Caco-2 (cell line): ENCODE data around the gene IFT20. TPM values are rescaled to one million over a fixed set of nuclear protein-coding genes. Genes with fewer than 3 reads are reported as not detected.

Experiments
- Bru-seq: library from RNA; stranded (reverse); fragments of 400-500 nt; gene quantifications from one replicate; lab custom pipeline; 2021; lab: Mats Ljungman, UMichigan
- BruChase-seq, 2 experiments: library from RNA; stranded (reverse); fragments of 400-500 nt; gene quantifications; one replicate each; lab custom pipeline; 2021; lab: Mats Ljungman, UMichigan
- BruUV-seq: library from RNA; stranded (reverse); fragments of 400-500 nt; replicated peaks from 2 replicates; lab custom pipeline; 2021; lab: Mats Ljungman, UMichigan
- CTCF ChIA-PET: fragments of 300-600 bp; sonication (Branson Sonifier 250); formaldehyde crosslinking; loops from one replicate; lab custom pipeline; 2022; ENCODE audit warnings: antibody characterized with exemption; lab: Charles Lee
- POLR2A ChIA-PET: fragments of 300-600 bp; sonication (Branson Sonifier 250); formaldehyde crosslinking; loops from one replicate; lab custom pipeline; 2022; ENCODE audit warnings: antibody characterized with exemption; lab: Charles Lee
- DNase-seq, 2 experiments: peaks; one replicate each; pipeline versions ENCODE4 v3.0.0 to v3.0.0-alpha.2; 2020 to 2022
- H3K27me3 ChIP-seq: replicated peaks from 2 replicates; pipeline ENCODE4 v1.6.0; 2011; ENCODE audit warnings: low read length; ENCODE audit not compliant: control insufficient read depth, insufficient read depth
- H3K36me3 ChIP-seq: 2 replicates; pipeline ENCODE4 v1.5.1; 2011; ENCODE audit warnings: low read length; ENCODE audit not compliant: control insufficient read depth, insufficient read depth
- H3K4me1 ChIP-seq: fragments of 250-450 bp; sonication (Bioruptor Pico); 2 replicates; pipeline ENCODE4 v1.5.1; 2020; ENCODE audit warnings: mild to moderate bottlenecking
- H3K4me3 ChIP-seq: 2 replicates; pipeline ENCODE4 v1.5.1; 2011; ENCODE audit warnings: low read depth, mild to moderate bottlenecking, control low read depth, low read length
- H3K9me3 ChIP-seq: fragments of 250-450 bp; sonication (Bioruptor Pico); 2 replicates; pipeline ENCODE4 v1.5.1; 2020; ENCODE audit warnings: mild to moderate bottlenecking, moderate library complexity
- H3K27ac Mint-ChIP-seq: one replicate; pipeline ENCODE4 v1.8.0; 2022; ENCODE audit warnings: mixed read lengths; ENCODE audit not compliant: unreplicated experiment
- H3K27me3 Mint-ChIP-seq: one replicate; pipeline ENCODE4 v1.8.0; 2022; ENCODE audit warnings: mixed read lengths; ENCODE audit not compliant: insufficient read depth, unreplicated experiment
- H3K36me3 Mint-ChIP-seq: one replicate; pipeline ENCODE4 v1.8.0; 2022; ENCODE audit warnings: mild to moderate bottlenecking, mixed read lengths; ENCODE audit not compliant: insufficient read depth, unreplicated experiment
- H3K4me1 Mint-ChIP-seq: one replicate; pipeline ENCODE4 v1.8.0; 2022; ENCODE audit warnings: low read depth, mixed read lengths; ENCODE audit not compliant: unreplicated experiment
- H3K4me3 Mint-ChIP-seq: one replicate; pipeline ENCODE4 v1.8.0; 2022; ENCODE audit warnings: mild to moderate bottlenecking, moderate library complexity, mixed read lengths; ENCODE audit not compliant: unreplicated experiment
- H3K9me3 Mint-ChIP-seq: one replicate; pipeline ENCODE4 v1.8.0; 2022; ENCODE audit warnings: mixed read lengths; ENCODE audit not compliant: unreplicated experiment
- CTCF ChIP-seq, 2 experiments: fragments of 200-600 bp in 1 of 2; IDR thresholded peaks; 1 replicate in 1 of 2; 2 replicates in 1 of 2; pipeline versions ENCODE4 v1.5.1 to v1.8.0; 2011 to 2022; ENCODE audit warnings: antibody characterized with exemption in 1 of 2, control low read depth in 1 of 2, inconsistent platforms in 1 of 2, low read depth in 1 of 2, low read length in 1 of 2, mild to moderate bottlenecking in 1 of 2, moderate library complexity in 1 of 2; ENCODE audit not compliant: insufficient read depth in 1 of 2, severe bottlenecking in 1 of 2, unreplicated experiment in 1 of 2
- intact Hi-C: fragments of 100-400 bp; cut with micrococcal nuclease; formaldehyde crosslinking; loops from one replicate; pipeline ENCODE4 v1.10.0; 2022; ENCODE audit not compliant: unreplicated experiment
- long read RNA-seq: library from polyadenylated mRNA; stranded (forward); transcript quantifications from one replicate; pipeline ENCODE4 v2.0.0, GENCODE V29; 2022
- total RNA-seq: library from RNA; stranded (reverse); gene quantifications from 2 replicates; pipeline ENCODE4 v1.2.3, GENCODE V29; 2022

IFT20 gene
- total RNA-seq (86.3 and 89.9 TPM in 2 replicates), Bru-seq, nascent RNA (percentile 84 among the genes with signal in this experiment), BruChase-seq, experiment 1, labeled RNA remaining after a 2-hour chase (percentile 82 among the genes with signal in this experiment), BruChase-seq, experiment 2, labeled RNA remaining after a 6-hour chase (percentile 88 among the genes with signal in this experiment)
- long read RNA-seq, transcript IFT20-214 (6 exons, 1,071 nt): minor isoform, 35 of 117 reads
- long read RNA-seq, transcript IFT20-215 (6 exons, 852 nt): minor isoform, 7 of 117 reads
- long read RNA-seq, transcript IFT20-212 (3 exons, 1,104 nt): minor isoform, 8 of 117 reads
- long read RNA-seq, transcript IFT20-203 (5 exons, 825 nt): major isoform, 45 of 117 reads
- long read RNA-seq, partial matches to known transcripts: 9 of 117 reads
- long read RNA-seq, other reads (novel, unspliced or antisense): 6 of 117 reads

DNA sequence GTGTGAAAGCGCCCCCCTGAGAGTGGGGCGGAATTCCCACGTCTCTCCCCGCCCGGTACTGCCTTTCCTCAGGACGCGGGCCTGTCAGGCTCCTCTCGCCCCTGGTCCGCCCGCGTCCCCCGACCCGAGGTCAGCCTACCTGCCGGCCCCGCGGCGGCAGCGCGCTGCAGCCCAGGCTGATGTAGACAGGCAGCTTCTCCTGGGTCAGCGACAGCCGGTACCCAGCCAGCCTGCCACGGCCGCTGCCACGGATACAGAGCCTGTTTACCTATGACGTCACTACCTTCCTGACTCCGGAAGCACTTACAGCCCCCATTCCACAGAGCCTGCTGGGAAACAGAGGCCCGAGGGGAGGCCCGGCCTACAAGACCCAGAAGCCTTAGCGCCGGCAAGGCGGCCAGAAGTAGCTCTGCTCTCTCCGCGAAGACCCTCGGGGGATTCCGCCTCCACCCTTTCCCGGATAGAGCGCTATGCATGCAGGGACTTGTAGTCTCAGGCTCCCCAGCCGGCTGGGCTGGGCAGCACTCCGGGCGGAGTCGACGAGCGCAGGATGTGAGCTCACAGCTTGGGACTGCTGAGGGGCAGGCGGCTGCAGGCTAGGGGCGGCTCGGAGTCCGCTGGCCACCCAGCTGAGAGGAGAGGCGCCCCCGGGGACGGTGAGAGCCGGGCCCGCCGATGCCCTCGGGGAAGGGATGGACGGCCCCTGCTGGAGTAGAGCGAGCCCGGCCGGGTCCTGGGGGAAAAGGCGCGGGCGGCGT is at the start of gene IFT20, which contains the start of gene TNFAIP1:
Gene IFT20 (minus strand): TSS at position 272 of the 758 bp plus-strand sequence. CDS start 3,487 bp downstream, outside the sequence.
Gene TNFAIP1 (plus strand): TSS at position 561 of the 758 bp plus-strand sequence. CDS start 3,761 bp downstream, outside the sequence.
- H3K27me3 Mint-ChIP-seq: no peaks in the 10 kb centered on the region
- intact Hi-C loops: loop anchor here (1.0 to 10.0 kb wide), 6 partner anchors 15 to 293 kb away; partner anchors contain the start of genes ALDOC, NLK, PIGS and POLDIP2
- H3K4me1 Mint-ChIP-seq: peaks cover 33% of the 10 kb centered on the region
- peak; percentile 100 for DNase-seq
- no TSS peak for BruUV-seq
- peaks cover 27% of the 10 kb centered on the region for H3K4me1 ChIP-seq
- peaks cover 77% of the 10 kb centered on the region for H3K36me3 Mint-ChIP-seq
- H3K4me3 Mint-ChIP-seq: peak within 1 kb of the TSS; percentile 97
- no peak for TF ChIP-seq CTCF (IDR thresholded peaks at IDR 0.05; ENCODE audit: insufficient read depth in 1 of 2, low read depth in 1 of 2, low read length in 1 of 2, severe bottlenecking in 1 of 2, unreplicated experiment in 1 of 2)
- peak within 1 kb of the TSS; percentile 98 for H3K27ac Mint-ChIP-seq
- no peaks in the 10 kb centered on the region for H3K9me3 ChIP-seq
- H3K27me3 ChIP-seq: no peaks in the 10 kb centered on the region
- ChIA-PET POLR2A (interaction anchor here (0.6 to 3.0 kb wide), 37 partner anchors 9 to 626 kb away, joined by 3 to 139 read pairs (median 7); partner anchors contain the start of genes ALDOC, PHF12, POLDIP2 and RPL23A), CTCF (interaction anchor here (0.6 to 3.0 kb wide), 32 partner anchors 8 to 533 kb away, joined by 3 to 44 read pairs (median 6); partner anchors contain the start of genes PIGS, POLDIP2, SARM1 and TMEM97)
- peaks cover 7% of the 10 kb centered on the region for H3K36me3 ChIP-seq
- peak within 1 kb of the TSS; percentile 86 for H3K4me3 ChIP-seq
- H3K9me3 Mint-ChIP-seq: no peaks in the 10 kb centered on the region

DNA sequence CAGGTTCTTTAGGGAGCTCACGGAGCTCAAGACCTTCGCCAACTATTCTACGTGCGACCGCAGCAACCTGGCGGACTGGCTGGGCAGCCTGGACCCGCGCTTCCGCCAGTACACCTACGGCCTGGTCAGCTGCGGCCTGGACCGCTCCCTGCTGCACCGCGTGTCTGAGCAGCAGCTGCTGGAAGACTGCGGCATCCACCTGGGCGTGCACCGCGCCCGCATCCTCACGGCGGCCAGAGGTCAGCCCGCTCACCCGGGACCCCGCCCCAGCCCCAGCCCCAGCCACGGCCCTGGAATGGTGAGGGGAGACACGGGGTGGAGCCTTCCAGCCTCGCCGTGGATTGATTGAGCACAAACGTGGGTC is 49.7 kb upstream of the IFT20 start:
- Mint-ChIP-seq H3K36me3 (no peaks in the 10 kb centered on the region), H3K27ac (peak overlapping the region; percentile 18), H3K9me3 (no peaks in the 10 kb centered on the region), H3K27me3 (no peaks in the 10 kb centered on the region), H3K4me1 (peaks cover 19% of the 10 kb centered on the region), H3K4me3 (peak overlapping the region; percentile 89)
- CTCF ChIA-PET: interaction anchor here (0.6 to 2.5 kb wide), 9 partner anchors 10 to 143 kb away, joined by 3 to 11 read pairs (median 4); partner anchors contain the start of genes IFT20, TMEM97, TNFAIP1 and VTN
- Histone ChIP-seq H3K4me3 (peak overlapping the region; percentile 52), H3K36me3 (no peaks in the 10 kb centered on the region), H3K9me3 (no peaks in the 10 kb centered on the region), H3K27me3 (no peaks in the 10 kb centered on the region), H3K4me1 (peaks cover 37% of the 10 kb centered on the region)
- TF ChIP-seq CTCF (IDR thresholded peaks at IDR 0.05; ENCODE audit: insufficient read depth in 1 of 2, low read depth in 1 of 2, low read length in 1 of 2, severe bottlenecking in 1 of 2, unreplicated experiment in 1 of 2): no peak
- intact Hi-C loops: loop anchor here (2.0 kb wide), 2 partner anchors 20 to 28 kb away; partner anchors contain the start of gene POLDIP2
- POLR2A ChIA-PET: interaction anchor here (1.1 to 2.3 kb wide), 8 partner anchors 10 to 90 kb away, joined by 3 to 18 read pairs (median 10); partner anchors contain the start of genes IFT20, POLDIP2, SLC46A1 and TNFAIP1
- peak; percentile 79 to 80 for DNase-seq
- no TSS peak for BruUV-seq
